B cell (primary cell): ENCODE results near the gene SNAPC4. TPM values are rescaled to one million over a fixed set of nuclear protein-coding genes. Genes with fewer than 3 reads are reported as not detected.

Experiments used
- ATAC-seq: fragments of 200-7000 bp; cut with Tn5 transposase; one replicate; pipeline ENCODE4 v1.10.0; 2021; ENCODE audit warnings: low read depth, mild to moderate bottlenecking, moderate number of reproducible peaks, moderate library complexity
- CTCF ChIA-PET: fragments of 350-600 bp; sonication (Branson Sonifier 250); formaldehyde crosslinking; loops from one replicate; lab custom pipeline; 2021; ENCODE audit warnings: antibody characterized with exemption, inconsistent platforms; lab: Charles Lee
- POLR2A ChIA-PET: fragments of 350-600 bp; sonication (Branson Sonifier 250); formaldehyde crosslinking; loops from one replicate; lab custom pipeline; 2021; ENCODE audit warnings: antibody characterized with exemption; lab: Charles Lee
- DNase-seq: peaks from one replicate; pipeline ENCODE4 v3.0.0; 2013
- H2AFZ ChIP-seq: 2 replicates; pipeline ENCODE4 v1.6.1; 2012; ENCODE audit warnings: mild to moderate bottlenecking, low read depth, low read length; ENCODE audit not compliant: insufficient read depth, poor library complexity, severe bottlenecking
- H3K27ac ChIP-seq, 2 donors: 1 replicate in 1 of 2; 2 replicates in 1 of 2; pipeline ENCODE4 v1.5.1; 2012 to 2013; ENCODE audit warnings: low read length in 2 of 2, mild to moderate bottlenecking in 2 of 2, moderate library complexity in 1 of 2
- H3K27me3 ChIP-seq, 4 experiments: fragments of 200-600 bp in 1 of 4; sonication (generic) in 1 of 4; replicated peaks in 1 of 4; 1 replicate in 2 of 4; 2 replicates in 2 of 4; pipeline versions ENCODE4 v1.6.1 to v1.7.0; 2013 to 2016; ENCODE audit warnings: low read length in 3 of 4, mild to moderate bottlenecking in 2 of 4, mixed read lengths in 1 of 4, moderate library complexity in 1 of 4; ENCODE audit not compliant: insufficient read depth in 4 of 4, control insufficient read depth in 3 of 4; ENCODE audit errors: control extremely low read depth in 1 of 4
- H3K36me3 ChIP-seq, 2 experiments: replicated peaks in 1 of 2; 1 replicate in 1 of 2; 2 replicates in 1 of 2; pipeline versions ENCODE4 v1.6.1 to v1.7.1; 2013; ENCODE audit warnings: low read length in 1 of 2; ENCODE audit not compliant: insufficient read depth in 2 of 2, control insufficient read depth in 1 of 2; ENCODE audit errors: control extremely low read depth in 1 of 2, extremely low read depth in 1 of 2
- H3K4me1 ChIP-seq, 2 donors: fragments of 200-600 bp in 1 of 2; sonication (generic) in 1 of 2; 1 replicate in 1 of 2; 2 replicates in 1 of 2; pipeline versions ENCODE4 v1.5.1 to v1.6.1; 2013 to 2017; ENCODE audit warnings: low read length in 2 of 2; ENCODE audit not compliant: control insufficient read depth in 2 of 2, insufficient read depth in 2 of 2
- H3K4me2 ChIP-seq: replicated peaks from 2 replicates; pipeline ENCODE3; 2012; ENCODE audit warnings: mild to moderate bottlenecking, low read depth, low read length; ENCODE audit not compliant: poor library complexity, severe bottlenecking
- H3K4me3 ChIP-seq, 5 experiments: fragments of 200-600 bp in 1 of 5; sonication (generic) in 1 of 5; 1 replicate in 3 of 5; 2 replicates in 2 of 5; pipeline versions ENCODE4 v1.5.1 to v1.7.0; 2011 to 2016; ENCODE audit warnings: low read length in 4 of 5, mild to moderate bottlenecking in 4 of 5, low read depth in 2 of 5, control low read depth in 1 of 5, moderate library complexity in 1 of 5; ENCODE audit not compliant: insufficient read depth in 1 of 5; ENCODE audit errors: control extremely low read depth in 1 of 5, extremely low read depth in 1 of 5
- H3K79me2 ChIP-seq: fragments of 200-600 bp; sonication (generic); one replicate; pipeline ENCODE4 v1.6.0; 2016; ENCODE audit warnings: low read length; ENCODE audit not compliant: control insufficient read depth, insufficient read depth
- H3K9ac ChIP-seq: fragments of 200-600 bp; sonication (generic); 2 replicates; pipeline ENCODE4 v1.6.1; 2017; ENCODE audit warnings: mild to moderate bottlenecking, low read length, moderate library complexity
- H3K9me3 ChIP-seq, 3 donors: one replicate each; pipeline versions ENCODE4 v1.6.1 to v1.7.1; 2013; ENCODE audit warnings: low read length in 2 of 3; ENCODE audit not compliant: control insufficient read depth in 2 of 3, insufficient read depth in 1 of 3; ENCODE audit errors: control extremely low read depth in 1 of 3
- H4K20me1 ChIP-seq: 2 replicates; pipeline ENCODE4 v1.6.0; 2012; ENCODE audit warnings: mild to moderate bottlenecking, low read length; ENCODE audit not compliant: insufficient read depth, control insufficient read depth, poor library complexity, severe bottlenecking
- H3K27ac Mint-ChIP-seq: one replicate; pipeline ENCODE4 v1.8.0; 2021; ENCODE audit warnings: mixed read lengths
- H3K27me3 Mint-ChIP-seq: one replicate; pipeline ENCODE4 v1.8.0; 2021; ENCODE audit warnings: mixed read lengths
- H3K4me1 Mint-ChIP-seq: one replicate; pipeline ENCODE4 v1.8.0; 2021; ENCODE audit warnings: mixed read lengths
- H3K4me3 Mint-ChIP-seq: one replicate; pipeline ENCODE4 v1.8.0; 2021; ENCODE audit warnings: mixed read lengths
- H3K9me3 Mint-ChIP-seq: one replicate; pipeline ENCODE4 v1.8.0; 2022; ENCODE audit warnings: mixed read lengths; ENCODE audit not compliant: insufficient read depth
- EZH2 ChIP-seq: IDR thresholded peaks from 2 replicates; pipeline ENCODE4 v1.6.1; 2012; ENCODE audit warnings: borderline replicate concordance, low read depth, mild to moderate bottlenecking, moderate library complexity, low read length; ENCODE audit not compliant: insufficient read depth, poor library complexity, severe bottlenecking
- WGBS: methylation state at CpG from one replicate; pipeline ENCODE4 v1.1.5; 2013; ENCODE audit warnings: missing lambda C conversion rate; ENCODE audit not compliant: insufficient coverage; 5-methylcytosine and 5-hydroxymethylcytosine counted together
- intact Hi-C: fragments of 100-400 bp; cut with micrococcal nuclease; formaldehyde crosslinking; loops from one replicate; pipeline ENCODE4 v1.10.0; 2022
- polyA plus RNA-seq: library from polyadenylated mRNA; depleted of rRNA; stranded (reverse); fragments of >200 nt; gene quantifications from 2 replicates; pipeline ENCODE4 v1.2.3, GENCODE V29; 2012
- total RNA-seq, 2 donors: library from RNA; stranded (reverse); fragments of 120-200 nt in 1 of 2; gene quantifications; 1 replicate in 1 of 2; 2 replicates in 1 of 2; pipeline versions ENCODE4 v1.2.3 to v1.2.4, GENCODE V29; 2013 to 2022
- TF ChIP-seq, protein P1 (sequence below): fragments of 200-600 bp; IDR thresholded peaks from one replicate; pipeline ENCODE4 v1.8.0; 2022; ENCODE audit warnings: antibody characterized with exemption, mild to moderate bottlenecking

Gene SNAPC4
- total and polyA plus RNA-seq, 2 donors (not counting 1 experiment from before 2014, with no cell fraction given): 13.1 to 15.6 TPM

GRCh38 chr9:136430588-136431234 is 30.7 kb upstream of the SNAPC4 start:
- Mint-ChIP-seq H3K27me3 (no peaks in the 10 kb centered on the region), H3K9me3 (no peaks in the 10 kb centered on the region), H3K4me3 (no peak overlapping the region), H3K27ac (no peak overlapping the region), H3K4me1 (no peaks in the 10 kb centered on the region)
- ChIA-PET CTCF (no interaction called here), POLR2A (no interaction called here)
- no peak overlapping the region for H3K27ac ChIP-seq
- no peak overlapping the region for H3K9ac ChIP-seq
- TF ChIP-seq, protein P1, sequence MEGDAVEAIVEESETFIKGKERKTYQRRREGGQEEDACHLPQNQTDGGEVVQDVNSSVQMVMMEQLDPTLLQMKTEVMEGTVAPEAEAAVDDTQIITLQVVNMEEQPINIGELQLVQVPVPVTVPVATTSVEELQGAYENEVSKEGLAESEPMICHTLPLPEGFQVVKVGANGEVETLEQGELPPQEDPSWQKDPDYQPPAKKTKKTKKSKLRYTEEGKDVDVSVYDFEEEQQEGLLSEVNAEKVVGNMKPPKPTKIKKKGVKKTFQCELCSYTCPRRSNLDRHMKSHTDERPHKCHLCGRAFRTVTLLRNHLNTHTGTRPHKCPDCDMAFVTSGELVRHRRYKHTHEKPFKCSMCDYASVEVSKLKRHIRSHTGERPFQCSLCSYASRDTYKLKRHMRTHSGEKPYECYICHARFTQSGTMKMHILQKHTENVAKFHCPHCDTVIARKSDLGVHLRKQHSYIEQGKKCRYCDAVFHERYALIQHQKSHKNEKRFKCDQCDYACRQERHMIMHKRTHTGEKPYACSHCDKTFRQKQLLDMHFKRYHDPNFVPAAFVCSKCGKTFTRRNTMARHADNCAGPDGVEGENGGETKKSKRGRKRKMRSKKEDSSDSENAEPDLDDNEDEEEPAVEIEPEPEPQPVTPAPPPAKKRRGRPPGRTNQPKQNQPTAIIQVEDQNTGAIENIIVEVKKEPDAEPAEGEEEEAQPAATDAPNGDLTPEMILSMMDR: no peak
- TF ChIP-seq EZH2: no peak
- no peaks in the 10 kb centered on the region for H3K27me3 ChIP-seq
- 96% methylated on average over 19 of the region's 29 CpGs for WGBS
- no peak overlapping the region for H2AFZ ChIP-seq
- no peak overlapping the region for H3K4me2 ChIP-seq
- DNase-seq: no peak
- no peak overlapping the region for H3K4me3 ChIP-seq
- H3K36me3 ChIP-seq: peaks cover 0 to 28% of the 10 kb centered on the region in 2 experiments
- H3K79me2 ChIP-seq: peaks cover 16% of the 10 kb centered on the region
- H3K9me3 ChIP-seq: no peaks in the 10 kb centered on the region
- no peaks in the 10 kb centered on the region for H3K4me1 ChIP-seq
- intact Hi-C loops: no loop called here
- no peak for ATAC-seq
- H4K20me1 ChIP-seq: peaks cover 33% of the 10 kb centered on the region

- peaks cover 25% of the 10 kb centered on the region for H4K20me1 ChIP-seq
- H3K9ac ChIP-seq: no peak overlapping the region
- no peaks in the 10 kb centered on the region for H3K4me1 Mint-ChIP-seq
- ATAC-seq (no peak), DNase-seq (no peak)
- no peak for TF ChIP-seq EZH2
- TF ChIP-seq, protein P1: no peak
- no peak overlapping the region for H3K4me3 Mint-ChIP-seq
- peaks cover 8% of the 10 kb centered on the region for H3K79me2 ChIP-seq
- no peak overlapping the region for H3K27ac ChIP-seq
- ChIA-PET CTCF (no interaction called here), POLR2A (no interaction called here)
- no peak overlapping the region for H3K4me2 ChIP-seq
- 94% methylated on average over 26 of the region's 32 CpGs for WGBS
- H2AFZ ChIP-seq: no peak overlapping the region
- H3K27me3 ChIP-seq: no peaks in the 10 kb centered on the region
- no peaks in the 10 kb centered on the region for H3K4me1 ChIP-seq
- no peaks in the 10 kb centered on the region for H3K27me3 Mint-ChIP-seq
- H3K27ac Mint-ChIP-seq: no peak overlapping the region
- no peak overlapping the region for H3K4me3 ChIP-seq
- no peaks in the 10 kb centered on the region for H3K9me3 ChIP-seq
- peaks cover 0 to 29% of the 10 kb centered on the region in 2 experiments for H3K36me3 ChIP-seq
- intact Hi-C loops: no loop called here
- H3K9me3 Mint-ChIP-seq: no peaks in the 10 kb centered on the region
Observed at GRCh38 chr9:136429683-136430491, 29.9 kb upstream of the SNAPC4 start.
